ENCODE measurements around the gene TOX3.

DNA sequence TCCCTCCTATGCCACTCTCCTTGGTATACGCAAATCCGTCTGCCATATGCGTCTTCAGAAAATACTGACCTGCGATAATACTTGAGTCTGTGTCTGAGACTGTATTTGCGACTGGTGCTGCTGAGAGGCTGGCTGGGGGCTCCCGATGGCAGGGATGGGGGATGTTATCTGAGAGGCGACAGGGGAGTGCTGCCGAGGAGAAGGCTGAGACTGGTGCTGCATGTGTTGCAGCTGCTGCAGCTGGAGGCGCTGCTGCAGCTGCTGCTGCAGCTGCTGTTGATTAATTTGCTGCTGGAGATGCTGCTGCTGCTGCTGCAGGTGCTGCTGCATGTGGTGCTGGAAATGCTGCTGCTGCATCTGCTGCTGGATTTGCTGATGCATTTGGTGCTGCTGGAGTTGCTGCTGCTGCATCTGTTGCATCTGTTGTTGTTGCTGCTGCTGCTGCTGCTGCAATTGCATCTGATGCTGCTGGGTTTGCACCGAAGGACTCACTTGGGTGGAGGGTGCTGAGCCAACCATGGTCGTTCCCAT, 107.7 kb downstream of the TOX3 start:
- TF ChIP-seq POLR2AphosphoS5 (IDR thresholded peaks at IDR 0.05) = no peak
- TF ChIP-seq, protein P1, sequence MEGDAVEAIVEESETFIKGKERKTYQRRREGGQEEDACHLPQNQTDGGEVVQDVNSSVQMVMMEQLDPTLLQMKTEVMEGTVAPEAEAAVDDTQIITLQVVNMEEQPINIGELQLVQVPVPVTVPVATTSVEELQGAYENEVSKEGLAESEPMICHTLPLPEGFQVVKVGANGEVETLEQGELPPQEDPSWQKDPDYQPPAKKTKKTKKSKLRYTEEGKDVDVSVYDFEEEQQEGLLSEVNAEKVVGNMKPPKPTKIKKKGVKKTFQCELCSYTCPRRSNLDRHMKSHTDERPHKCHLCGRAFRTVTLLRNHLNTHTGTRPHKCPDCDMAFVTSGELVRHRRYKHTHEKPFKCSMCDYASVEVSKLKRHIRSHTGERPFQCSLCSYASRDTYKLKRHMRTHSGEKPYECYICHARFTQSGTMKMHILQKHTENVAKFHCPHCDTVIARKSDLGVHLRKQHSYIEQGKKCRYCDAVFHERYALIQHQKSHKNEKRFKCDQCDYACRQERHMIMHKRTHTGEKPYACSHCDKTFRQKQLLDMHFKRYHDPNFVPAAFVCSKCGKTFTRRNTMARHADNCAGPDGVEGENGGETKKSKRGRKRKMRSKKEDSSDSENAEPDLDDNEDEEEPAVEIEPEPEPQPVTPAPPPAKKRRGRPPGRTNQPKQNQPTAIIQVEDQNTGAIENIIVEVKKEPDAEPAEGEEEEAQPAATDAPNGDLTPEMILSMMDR (IDR thresholded peaks at IDR 0.05; ENCODE audit: poor library complexity, severe bottlenecking) = no peak
- TF ChIP-seq SMC3 (conservative IDR thresholded peaks at IDR 0.05; ENCODE audit: poor library complexity) = no peak
- TF ChIP-seq MXI1 (conservative IDR thresholded peaks at IDR 0.05; ENCODE audit: poor library complexity, severe bottlenecking) = no peak
- TF ChIP-seq EZH2 (IDR thresholded peaks at IDR 0.05; ENCODE audit: borderline replicate concordance, insufficient read depth, low read length, poor library complexity, severe bottlenecking) = no peak
- TF ChIP-seq REST (IDR thresholded peaks at IDR 0.05; ENCODE audit: borderline replicate concordance) = no peak
- TF ChIP-seq EP300 (conservative IDR thresholded peaks at IDR 0.05; ENCODE audit: poor library complexity, severe bottlenecking) = no peak
- TF ChIP-seq TAF1 (IDR thresholded peaks at IDR 0.05; ENCODE audit: low read depth) = no peak
